Right kidney (tissue), 1 donor: Measurements from ENCODE around the gene VWA7.

Source experiments
- DNase-seq: peaks from one replicate; pipeline ENCODE4 v3.0.0-alpha.2; 2016

The VWA7 gene

DNA sequence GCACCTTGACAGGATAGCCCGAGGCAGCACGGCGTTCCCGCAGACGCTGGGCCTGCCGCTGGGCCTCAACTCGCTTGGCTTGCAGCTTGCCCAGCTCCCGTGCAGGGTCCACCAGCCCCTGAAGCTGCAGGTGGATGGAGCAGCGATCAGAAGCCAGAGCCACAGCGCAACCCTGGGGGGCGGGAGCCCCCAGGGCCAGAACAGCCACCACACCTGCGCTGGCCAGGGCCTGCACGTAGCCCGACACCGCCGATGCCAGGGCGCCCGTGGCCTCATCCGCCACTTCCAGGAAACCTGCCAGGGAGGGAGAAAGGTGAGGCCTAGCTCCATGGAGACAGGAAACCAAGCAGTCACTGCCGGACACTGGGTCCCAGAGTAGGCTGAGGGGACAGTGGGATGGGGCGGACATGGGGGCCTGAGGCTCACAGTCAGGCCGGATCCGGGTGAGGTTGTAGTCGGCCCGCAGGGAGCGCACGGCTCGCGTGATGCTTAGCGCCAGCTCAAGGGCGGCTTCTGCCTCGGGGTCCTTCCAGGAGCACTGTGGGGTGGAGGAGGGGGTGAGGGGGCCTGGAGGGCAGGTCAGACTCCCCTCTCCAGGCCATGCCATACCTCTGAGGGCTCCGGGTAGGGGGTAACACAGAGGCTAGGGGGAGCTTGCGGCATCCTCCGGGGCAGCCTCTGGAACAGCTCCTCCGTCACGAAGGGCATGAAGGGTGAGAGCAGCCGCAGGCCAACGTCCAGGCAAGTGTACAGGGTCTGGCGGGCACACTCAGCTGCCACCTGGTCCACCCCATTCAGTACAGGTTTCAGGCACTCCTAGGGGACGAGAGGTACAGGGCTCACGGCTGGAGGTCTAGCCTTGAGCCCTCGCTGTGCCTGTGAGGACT, 2.1 kb upstream of the VWA7 start:
- DNase-seq = no peak

DNA sequence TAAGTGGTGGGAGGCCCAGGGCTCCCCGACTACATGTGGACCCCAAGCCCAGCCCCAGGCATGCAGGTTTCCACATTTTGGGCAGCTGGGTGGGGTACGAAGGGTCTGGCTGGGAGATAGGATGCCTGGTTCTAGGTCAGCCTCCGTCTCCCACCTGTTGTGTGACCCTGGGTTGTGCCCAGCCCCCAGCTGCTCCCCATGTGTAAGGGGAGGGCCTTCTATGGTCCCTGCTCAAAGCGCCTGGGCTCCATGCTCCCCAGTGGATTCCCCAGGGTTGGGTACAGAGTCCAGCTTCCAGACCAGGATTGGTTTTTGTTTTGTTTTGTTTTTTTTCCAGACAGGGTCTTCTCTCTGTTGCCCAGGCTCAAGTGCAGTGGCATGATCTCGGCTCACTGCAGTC, 1.1 kb upstream of the VWA7 start:
- DNase-seq = no peak

DNA sequence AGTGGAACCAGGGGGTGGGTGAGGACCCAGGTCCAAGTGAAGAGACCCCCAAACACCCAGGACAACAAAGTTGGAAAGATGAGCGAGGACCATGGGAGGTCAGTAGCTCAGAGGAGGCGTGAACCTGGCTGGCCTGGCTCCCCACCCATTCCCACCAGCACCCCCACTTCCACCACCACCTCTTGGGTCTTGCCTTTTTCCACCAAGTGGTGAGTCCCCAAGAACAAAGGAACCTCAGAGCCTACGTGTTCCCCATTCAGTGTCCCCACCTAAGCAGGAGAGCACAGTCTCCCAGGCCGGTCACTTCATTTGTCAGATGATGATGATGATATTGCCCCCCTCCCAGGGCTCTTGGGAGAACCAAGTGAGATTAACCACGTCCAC, 531 bp upstream of the VWA7 start:
- DNase-seq = no peak

DNA sequence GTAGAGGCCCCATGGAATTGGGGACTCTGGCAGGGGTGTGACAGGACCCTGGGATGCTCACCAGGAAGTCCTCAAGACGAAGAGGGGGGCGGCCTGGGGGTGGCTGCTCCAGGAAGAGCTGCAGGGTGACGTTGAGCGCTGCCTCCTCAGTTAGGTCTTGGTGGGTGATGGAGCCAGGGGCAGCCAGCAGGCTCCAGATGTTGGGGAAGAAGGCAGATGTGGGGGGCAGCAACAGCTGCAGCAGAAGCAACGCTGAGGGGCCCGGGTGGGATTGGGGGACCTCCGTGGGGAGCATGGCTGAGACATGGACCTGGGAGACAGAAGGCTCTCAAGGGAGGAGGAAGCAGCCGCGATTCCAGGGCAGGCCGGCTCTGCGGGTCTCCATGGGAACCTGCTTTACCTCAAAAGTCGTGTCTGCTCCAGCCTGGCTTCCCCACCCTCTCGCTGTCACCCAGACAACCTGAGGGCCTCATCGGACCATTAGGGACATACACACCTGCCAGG, 591 bp downstream of the VWA7 start:
- DNase-seq = no peak

DNA sequence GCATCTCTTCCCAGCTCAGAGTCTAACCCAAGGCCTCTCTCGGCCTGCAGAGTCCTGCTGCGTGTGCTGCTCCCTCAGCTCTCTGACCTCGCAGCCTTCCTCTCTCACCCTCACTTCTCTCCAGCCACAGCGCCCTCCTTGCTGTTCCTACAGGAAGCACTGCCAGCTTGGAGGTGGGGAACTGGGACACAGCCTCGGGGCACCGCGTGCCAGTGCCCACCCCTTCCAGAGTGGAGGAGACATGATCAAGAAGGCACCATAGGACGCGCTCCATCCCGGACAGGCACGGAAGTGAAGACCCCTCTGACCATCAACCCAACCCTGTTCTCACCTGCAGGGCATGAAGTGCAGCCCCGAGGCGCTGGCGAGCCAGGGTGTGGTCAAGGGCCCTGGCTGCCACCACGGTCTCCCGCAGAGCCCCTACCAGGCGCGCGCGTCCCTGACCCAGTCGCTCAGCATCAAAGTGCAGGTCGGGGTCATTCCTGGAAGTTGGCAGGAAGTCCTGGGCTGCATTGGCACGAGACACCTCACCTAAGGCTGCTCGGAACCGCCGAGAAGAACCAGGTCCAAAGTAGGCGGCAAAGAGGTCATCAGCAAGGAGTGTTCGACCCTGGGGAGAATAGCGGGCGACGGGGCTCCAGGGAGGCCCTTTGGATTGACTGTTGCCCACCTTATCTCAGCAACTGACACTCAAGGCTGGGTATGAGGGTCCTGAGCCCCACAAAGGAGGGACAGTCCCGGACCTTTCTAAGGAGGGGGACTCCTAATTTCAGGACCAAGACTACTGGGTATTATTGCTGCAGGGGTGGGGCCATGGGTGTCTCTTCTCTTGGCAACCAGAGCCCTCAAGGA, 1.3 kb downstream of the VWA7 start:
- no peak for DNase-seq

DNA sequence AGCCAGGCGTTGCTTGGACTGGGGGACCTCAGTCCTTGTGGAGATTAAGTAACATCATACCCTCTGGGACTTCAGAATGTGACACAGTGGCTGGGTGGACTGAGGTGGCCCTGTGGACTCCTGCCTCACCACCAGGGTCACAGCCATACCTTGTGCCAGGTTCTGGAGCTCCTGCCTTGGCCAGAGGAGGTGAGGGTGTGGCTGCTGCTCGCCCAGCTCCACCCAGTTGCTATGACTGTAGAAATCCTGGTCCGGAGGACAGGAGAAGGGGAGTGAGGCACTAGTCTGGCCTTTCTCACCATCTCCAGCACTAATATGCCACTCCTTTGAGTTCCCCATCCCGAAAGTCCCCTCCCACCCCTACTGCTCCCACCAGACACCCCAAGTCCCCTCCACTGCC, 1.9 kb downstream of the VWA7 start:
- DNase-seq = no peak

DNA sequence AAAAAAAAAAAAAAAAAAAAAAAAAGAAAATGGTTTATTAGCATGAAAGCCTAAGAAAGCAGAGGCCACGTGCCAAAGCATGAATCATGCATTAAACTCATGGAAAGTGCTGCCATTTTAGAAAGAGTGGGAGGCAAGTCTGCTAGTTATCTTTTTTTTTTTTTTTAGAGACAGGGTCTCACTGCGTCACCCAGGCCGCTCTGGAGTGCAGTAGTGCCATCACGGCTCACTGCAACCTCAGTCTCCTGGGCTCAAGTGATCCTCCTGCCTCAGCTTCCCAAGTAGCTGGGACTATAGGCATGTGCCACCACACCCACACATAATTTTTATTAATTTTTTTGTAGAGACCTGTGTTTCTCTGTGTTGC, 5.2 kb downstream of the VWA7 start:
- no peak for DNase-seq

DNA sequence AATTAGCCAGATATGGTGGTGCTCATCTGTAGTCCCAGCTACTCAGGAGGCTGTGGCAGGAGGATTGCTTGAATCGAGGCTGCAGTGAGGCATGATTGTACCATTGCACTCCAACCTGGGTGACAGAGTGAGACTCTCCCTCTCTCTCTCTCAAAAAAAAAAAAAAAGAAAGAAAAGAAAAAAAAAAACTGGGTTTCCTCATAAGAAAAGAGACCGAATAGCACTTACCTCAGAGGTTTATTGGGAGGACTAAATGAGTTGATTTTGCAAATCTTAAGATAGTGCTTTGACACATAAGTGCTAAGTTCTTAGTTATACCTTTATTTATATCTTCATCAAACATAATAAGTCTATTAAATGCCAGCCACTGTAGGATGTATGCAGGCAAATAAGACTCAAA, 6.3 kb downstream of the VWA7 start:
- no peak for DNase-seq

DNA sequence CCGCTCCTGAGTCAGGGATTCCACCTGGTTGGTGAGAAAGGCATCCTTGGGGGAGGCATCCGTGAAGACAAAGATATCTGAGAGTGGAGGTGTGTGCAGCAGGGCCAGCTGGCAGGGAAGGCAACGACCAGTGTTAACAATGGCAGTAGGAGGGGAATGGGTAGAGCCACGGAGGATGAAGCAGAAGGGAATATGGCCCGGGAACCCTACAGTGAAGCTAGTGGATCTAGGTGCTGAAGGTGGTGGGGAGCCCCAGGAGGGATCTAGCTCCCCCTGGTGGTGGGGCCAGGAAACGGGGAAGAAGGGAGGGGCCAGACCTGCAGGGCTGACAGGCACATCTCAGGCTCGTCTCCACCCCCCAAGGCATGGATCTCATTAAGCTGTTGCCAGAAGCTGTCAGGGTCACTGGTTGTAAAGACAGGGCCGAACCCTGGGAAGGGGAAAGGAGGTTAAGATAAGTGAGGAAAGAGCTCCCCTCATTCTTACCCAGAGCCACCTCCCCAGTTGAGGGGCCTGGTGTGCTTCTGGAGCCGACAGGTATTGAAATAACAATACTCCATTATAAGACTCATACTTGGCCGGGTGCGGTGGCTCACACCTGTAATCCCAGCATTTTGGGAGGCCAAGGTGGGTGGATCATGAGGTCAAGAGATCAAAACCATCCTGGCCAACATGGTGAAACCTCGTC, 7.3 kb downstream of the VWA7 start:
- no peak for DNase-seq

DNA sequence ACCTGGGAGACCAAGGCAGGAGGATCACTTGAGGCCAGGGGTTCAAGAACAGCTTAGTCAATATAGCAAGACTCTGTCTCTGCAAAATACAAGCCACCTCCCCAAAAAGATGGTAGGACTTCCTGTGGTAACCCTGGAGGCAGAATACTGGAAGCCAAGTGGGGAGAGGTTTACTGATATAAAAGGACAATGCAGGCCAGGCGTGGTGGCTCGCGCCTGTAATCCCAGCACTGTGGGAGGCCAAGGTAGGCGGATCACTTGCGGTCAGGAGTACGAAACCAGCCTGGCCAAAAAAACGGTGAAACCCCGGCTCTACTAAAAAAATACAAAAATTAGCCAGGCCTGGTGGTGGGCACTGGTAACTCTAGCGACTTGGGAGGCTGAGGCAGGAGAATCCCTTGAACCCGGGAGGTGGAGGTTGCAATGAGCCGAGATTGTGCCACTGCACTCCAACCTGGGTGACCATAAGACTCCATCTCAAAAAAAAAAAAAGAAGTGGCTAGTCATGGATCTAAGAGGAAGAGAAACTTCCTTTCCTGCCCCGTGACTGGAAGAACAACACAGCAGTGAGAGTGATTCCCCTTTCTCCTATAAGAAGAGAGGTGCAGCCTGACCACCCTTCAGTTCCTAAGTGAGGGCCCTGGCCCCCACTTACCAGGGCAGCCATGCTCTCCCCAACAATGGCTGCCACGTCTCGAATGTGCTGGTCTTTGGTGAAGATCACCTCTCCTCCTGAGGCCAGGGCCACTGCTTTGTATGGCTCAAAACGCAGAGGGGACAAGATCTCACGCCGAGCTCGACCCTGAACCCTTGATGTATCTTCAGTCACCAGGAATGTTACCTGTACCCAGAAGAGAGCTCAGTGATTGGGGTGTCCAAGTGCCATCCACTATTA, 8.5 kb downstream of the VWA7 start:
- no peak for DNase-seq

DNA sequence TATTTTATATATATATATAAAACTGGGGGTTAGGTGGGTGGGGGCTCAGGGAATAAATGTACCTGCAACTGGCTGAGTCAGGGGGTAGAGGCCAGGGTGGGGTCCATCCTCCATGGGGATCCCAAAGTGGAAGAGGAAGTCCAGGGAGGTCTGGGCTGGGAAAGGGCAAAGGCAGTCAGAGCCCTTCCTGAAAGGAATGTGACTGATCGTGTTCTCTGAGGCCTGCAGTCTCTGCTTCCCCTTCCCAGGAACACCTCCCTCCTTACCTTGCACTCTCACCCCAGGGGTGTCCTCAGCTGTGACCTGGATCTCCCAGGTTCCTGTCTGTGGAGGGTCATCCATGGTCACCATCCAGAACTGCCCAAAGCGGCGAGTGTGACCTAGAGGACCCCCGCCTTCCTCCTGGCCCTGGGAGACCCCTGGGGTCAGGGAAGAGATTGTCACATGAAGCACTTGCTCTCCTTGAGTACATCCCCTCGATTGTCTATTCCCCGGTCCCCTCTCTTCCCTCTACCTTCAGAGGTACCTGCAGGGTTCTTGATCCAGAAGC, 10.0 kb downstream of the VWA7 start:
- DNase-seq = no peak

DNA sequence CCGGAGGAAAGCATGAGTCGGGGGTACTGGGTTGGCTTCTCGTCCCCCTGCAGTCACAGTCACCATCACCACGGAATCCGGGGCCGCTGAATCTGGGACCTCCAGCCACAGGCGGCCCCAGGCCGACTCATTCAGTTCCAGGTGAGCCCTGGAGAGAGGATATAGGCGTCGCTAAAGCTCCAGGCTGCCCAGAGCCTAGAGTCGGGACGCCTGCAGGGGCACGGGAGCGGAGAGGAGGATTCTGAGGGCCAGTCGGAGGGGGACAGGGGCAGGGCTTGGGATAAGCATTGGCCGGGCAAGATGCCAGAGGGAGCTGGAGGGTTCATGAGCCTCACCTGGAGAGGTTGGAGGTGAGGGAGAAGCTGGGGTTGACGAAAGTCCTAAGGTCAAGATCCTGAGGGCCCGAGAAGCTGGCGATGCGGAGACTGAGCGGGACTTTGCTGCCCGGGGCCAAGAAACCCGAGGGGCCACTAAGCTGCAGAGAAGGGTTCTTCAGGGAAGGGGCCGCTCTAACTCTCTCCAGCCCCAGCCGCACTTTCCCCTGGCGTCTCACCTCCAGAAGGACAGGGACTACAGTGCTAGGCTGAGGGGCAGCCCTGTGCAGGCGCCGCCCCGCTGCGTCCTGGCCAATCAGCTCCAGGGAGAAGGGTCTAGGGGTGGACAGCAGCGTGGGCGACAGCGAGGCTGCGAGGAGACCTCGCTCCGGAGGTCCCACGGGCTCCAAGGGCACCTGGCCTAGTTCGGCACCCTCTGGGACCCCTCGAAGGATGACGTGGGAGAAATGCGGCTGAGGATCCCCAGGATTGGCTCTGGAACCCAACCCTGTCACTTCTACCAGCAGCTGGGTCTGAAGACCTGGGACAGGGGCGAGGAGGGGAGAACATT, 11.0 kb downstream of the VWA7 start:
- DNase-seq = peak; percentile 60

DNA sequence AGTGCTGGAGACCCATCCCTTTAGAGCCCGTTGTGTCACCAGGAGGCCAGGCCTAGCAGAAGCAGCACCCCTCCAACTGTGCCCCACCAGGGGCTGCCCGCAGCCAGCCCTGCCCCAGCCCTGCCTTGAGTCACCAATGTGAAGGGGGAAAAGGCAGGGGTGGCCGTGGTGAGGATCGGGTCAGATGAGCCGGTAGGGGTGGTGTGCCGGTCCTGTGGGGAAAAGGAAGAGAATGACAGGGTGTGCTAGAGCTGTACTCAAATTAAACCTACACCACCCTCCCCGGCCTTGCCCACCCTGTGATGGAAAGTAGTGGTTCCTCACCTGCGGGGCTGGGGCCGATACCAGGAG, 11.6 kb downstream of the VWA7 start:
- no peak for DNase-seq

DNA sequence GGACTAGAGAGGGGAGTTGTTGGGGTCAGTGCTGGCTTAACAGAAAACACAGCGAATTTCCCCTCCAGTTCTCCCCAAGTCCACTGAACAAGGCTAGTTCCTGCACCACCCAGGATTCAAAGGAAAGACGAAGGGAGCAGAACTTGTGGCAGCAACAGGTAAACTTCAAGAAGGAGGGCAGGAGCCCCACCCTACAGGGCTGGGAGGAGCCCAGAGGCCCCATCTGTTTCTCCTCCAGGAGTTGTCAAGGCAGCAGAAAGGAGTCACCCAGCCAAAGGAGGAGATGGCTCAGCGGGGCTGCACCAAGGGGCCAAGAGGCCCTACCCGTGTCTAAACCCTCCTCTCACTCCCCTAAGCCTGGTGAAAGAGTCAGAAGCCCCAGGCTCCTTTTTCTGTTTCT, 12.9 kb downstream of the VWA7 start:
- no peak for DNase-seq

DNA sequence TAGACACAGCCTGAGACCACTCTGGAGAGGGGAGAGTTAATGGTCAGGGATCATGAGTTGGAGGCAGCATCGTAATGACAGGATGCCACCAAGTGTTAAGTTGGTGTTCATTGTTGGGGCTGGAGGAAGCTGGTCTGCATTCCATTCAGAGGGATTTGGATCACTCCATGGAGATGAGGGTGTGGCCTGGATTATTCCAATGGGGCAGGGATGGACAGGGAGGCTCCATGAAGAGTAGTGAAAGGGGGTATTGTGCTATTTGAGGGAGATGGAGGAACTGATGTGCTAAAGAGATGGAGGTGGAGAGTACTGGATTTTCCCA, 13.5 kb downstream of the VWA7 start:
- no peak for DNase-seq

DNA sequence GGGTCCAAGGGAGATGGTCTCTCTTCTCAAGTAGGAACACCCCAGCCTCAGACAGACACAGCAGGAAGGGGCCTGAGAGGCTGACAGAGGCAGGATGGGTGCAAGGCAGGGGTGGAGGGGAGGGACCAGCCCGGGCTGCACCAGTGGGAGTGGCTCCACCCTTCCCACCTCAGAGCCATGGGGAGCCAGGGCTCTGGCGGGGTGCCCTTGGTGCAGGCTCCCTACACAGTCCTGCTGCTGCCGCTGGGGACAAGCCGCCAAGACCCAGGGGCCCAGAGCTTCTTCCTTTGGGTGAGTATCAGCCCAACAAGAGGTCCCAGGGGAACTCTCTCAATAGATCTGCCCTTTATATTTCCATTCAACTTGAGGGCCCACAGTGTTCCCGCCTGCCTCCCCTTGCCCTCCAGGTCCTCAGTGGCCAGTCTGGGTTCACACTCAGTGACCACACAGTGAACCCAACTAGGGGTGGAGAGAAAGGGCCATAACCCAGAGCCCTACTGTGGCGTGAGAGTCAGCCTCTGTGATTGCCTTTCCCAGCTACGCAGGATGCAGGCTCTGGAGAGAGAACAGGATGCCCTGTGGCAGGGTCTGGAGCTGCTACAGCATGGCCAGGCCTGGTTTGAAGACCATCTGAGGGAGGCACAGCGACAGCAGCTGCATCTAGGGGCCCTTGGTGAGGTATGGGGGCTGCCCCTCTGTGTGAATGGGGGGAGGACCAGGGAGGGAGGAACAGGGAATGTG, 14.1 kb downstream of the VWA7 start:
- no peak for DNase-seq

DNA sequence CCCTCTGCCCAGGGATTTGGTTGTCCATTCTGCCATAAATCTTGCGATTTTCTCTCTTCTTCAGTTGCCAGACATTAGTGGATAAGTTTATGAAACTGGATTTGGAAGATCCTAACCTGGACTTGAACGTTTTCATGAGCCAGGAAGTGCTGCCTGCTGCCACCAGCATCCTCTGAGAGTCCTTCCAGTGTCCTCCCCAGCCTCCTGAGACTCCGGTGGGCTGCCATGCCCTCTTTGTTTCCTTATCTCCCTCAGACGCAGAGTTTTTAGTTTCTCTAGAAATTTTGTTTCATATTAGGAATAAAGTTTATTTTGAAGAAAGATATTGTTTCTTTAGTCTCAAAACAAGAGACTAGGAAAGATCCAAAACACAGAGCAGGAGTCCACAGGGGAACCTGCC, 14.8 kb downstream of the VWA7 start, which contains the start of gene SAPCD1:
SAPCD1 (plus strand) TSS at position 301 of the 400 bp plus-strand sequence. CDS start 399 bp downstream, outside the sequence.
- no peak for DNase-seq

DNA sequence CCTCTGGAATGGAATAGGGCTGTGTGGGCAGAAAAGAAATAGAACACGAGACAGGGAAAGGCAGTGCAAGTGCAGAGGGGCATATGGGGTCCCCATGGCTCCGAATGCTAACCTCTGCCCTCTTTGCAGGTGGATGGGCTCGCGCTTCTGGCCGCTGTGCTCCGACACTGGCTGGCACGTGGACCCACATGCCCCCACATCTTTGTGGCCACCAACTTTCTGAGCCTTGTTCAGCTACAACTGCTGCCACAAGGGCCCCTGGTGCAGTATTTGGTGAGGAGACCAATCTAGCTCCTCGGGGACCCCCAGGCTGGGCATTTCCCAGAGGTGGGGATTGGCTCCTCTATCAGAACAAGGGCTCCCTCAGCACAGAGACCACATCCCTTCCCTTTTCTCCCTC, 15.8 kb downstream of the VWA7 start:
- no peak for DNase-seq

DNA sequence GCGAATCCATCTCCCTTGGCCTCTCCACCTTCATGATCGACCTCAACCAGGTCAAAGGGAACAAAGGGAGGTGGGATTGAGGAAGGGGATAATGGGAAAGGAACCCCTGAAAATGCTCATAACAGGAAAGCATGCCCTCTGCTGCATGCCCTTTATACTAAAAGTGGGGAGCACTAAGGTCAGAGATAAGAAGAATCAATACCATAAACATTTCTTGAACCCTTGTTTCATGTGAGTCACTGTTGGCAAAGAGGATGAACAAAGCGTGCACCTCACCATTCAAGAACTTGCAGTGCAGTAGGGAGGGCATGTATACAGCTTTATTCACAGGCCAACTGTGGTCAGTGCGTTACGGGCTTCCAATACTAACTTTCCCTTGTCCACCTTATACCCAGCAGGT, 16.3 kb downstream of the VWA7 start:
- DNase-seq = no peak

DNA sequence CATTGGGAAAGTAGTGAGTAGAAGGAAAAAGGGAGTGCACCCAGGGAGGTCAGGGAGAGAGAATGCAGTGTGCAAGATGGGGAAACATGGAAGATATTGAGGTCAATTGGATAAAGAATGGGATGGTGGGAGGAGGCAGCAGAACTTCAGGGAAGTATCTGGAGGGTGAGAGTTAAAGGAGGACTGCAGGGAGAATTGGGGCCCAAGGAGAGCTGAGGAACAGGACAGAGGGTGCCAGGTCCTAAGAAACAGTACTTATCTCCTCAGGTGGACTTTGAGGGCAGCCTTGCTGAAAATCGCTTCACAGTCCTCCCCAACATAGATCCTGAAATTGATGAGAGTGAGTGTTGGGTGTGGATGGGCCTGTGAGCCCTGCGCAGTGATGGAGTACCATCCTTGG, 18.8 kb downstream of the VWA7 start:
- DNase-seq = no peak
